ENCODE results near the gene AGAP1. TPM values are rescaled to one million over a fixed set of nuclear protein-coding genes. Genes with fewer than 3 reads are reported as not detected.

The AGAP1 gene
- total RNA-seq, 1 donor from 2014 or later: 36.2 TPM

- no peaks in the 10 kb centered on the region for H3K9me3 ChIP-seq
- no peak for DNase-seq
- peaks cover 4% of the 10 kb centered on the region for H3K27me3 ChIP-seq (ENCODE audit: low read depth)
- H3K4me3 ChIP-seq: no peak overlapping the region
- no peak overlapping the region for H3K27ac ChIP-seq
- no peak for TF ChIP-seq CTCF (IDR thresholded peaks at IDR 0.05)
- peaks cover 60% of the 10 kb centered on the region for H3K4me1 ChIP-seq
- intact Hi-C loops (cut with DNase I): no loop called here
- ATAC-seq: no peak
- no peaks in the 10 kb centered on the region for H3K36me3 ChIP-seq
Measured at GRCh38 chr2:235500110-235500760, 6.4 kb downstream of the AGAP1 start.

GRCh38 chr2:235500761-235501672, 7.2 kb downstream of the AGAP1 start:
- peaks cover 57% of the 10 kb centered on the region for H3K4me1 ChIP-seq
- ATAC-seq (peak in 1 of 2 donors; percentile 52), DNase-seq (no peak)
- peak overlapping the region; percentile 5 for H3K4me3 ChIP-seq
- H3K9me3 ChIP-seq: no peaks in the 10 kb centered on the region
- no peak for TF ChIP-seq CTCF (IDR thresholded peaks at IDR 0.05)
- H3K27me3 ChIP-seq (ENCODE audit: low read depth): no peaks in the 10 kb centered on the region
- intact Hi-C loops (cut with DNase I): no loop called here
- H3K27ac ChIP-seq: no peak overlapping the region
- H3K36me3 ChIP-seq: no peaks in the 10 kb centered on the region

- Histone ChIP-seq H3K4me1 (peaks cover 57% of the 10 kb centered on the region), H3K36me3 (no peaks in the 10 kb centered on the region), H3K4me3 (peak overlapping the region; percentile 5), H3K27me3 (ENCODE audit: low read depth) (no peaks in the 10 kb centered on the region), H3K9me3 (no peaks in the 10 kb centered on the region), H3K27ac (no peak overlapping the region)
- DNase-seq (no peak), ATAC-seq (no peak)
- intact Hi-C loops (cut with DNase I): no loop called here
- no peak for TF ChIP-seq CTCF (IDR thresholded peaks at IDR 0.05)
Measured at GRCh38 chr2:235501673-235502031, 7.8 kb downstream of the AGAP1 start.

GRCh38 chr2:235502336-235502735, 8.5 kb downstream of the AGAP1 start:
- peaks cover 58% of the 10 kb centered on the region for H3K4me1 ChIP-seq
- TF ChIP-seq CTCF (IDR thresholded peaks at IDR 0.05): no peak
- ATAC-seq (no peak), DNase-seq (no peak)
- no peak overlapping the region for H3K27ac ChIP-seq
- no peaks in the 10 kb centered on the region for H3K36me3 ChIP-seq
- no peaks in the 10 kb centered on the region for H3K27me3 ChIP-seq (ENCODE audit: low read depth)
- intact Hi-C loops (cut with DNase I): no loop called here
- no peaks in the 10 kb centered on the region for H3K9me3 ChIP-seq
- no peak overlapping the region for H3K4me3 ChIP-seq

GRCh38 chr2:235504441-235505180, 10.8 kb downstream of the AGAP1 start:
- peak overlapping the region; percentile 36 for H3K27ac ChIP-seq
- H3K4me3 ChIP-seq: no peak overlapping the region
- no peaks in the 10 kb centered on the region for H3K9me3 ChIP-seq
- intact Hi-C loops (cut with DNase I): no loop called here
- no peak for TF ChIP-seq CTCF (IDR thresholded peaks at IDR 0.05)
- DNase-seq (no peak), ATAC-seq (no peak)
- H3K4me1 ChIP-seq: peaks cover 58% of the 10 kb centered on the region
- H3K27me3 ChIP-seq (ENCODE audit: low read depth): no peaks in the 10 kb centered on the region
- H3K36me3 ChIP-seq: no peaks in the 10 kb centered on the region

Measured in lower lobe of right lung (tissue), 2 donors.